Naive thymus-derived CD4-positive, alpha-beta T cell (primary cell): ENCODE data around the gene PTPN4. TPM values are rescaled to one million over a fixed set of nuclear protein-coding genes. Genes with fewer than 3 reads are reported as not detected.

Source experiments
- ATAC-seq: fragments of 150-1000 bp; cut with Tn5 transposase; 2 replicates; pipeline ENCODE4 v1.10.0; 2021; ENCODE audit warnings: mild to moderate bottlenecking, moderate library complexity
- CTCF ChIA-PET: fragments of 350-600 bp; sonication (Branson Sonifier 250); formaldehyde crosslinking; loops from one replicate; lab custom pipeline; 2021; ENCODE audit warnings: antibody characterized with exemption; lab: Charles Lee
- POLR2A ChIA-PET: fragments of 350-600 bp; sonication (Branson Sonifier 250); formaldehyde crosslinking; loops from one replicate; lab custom pipeline; 2021; ENCODE audit warnings: antibody characterized with exemption, inconsistent platforms; lab: Charles Lee
- DNase-seq, 9 donors: peaks; one replicate each; pipeline versions ENCODE4 v3.0.0 to v3.0.0-alpha.2; 2020 to 2022; ENCODE audit warnings: mixed read lengths in 1 of 9
- H3K27ac ChIP-seq: one replicate; pipeline ENCODE4 v1.7.0; 2013; ENCODE audit warnings: mild to moderate bottlenecking, low read depth, low read length, moderate library complexity
- H3K27me3 ChIP-seq, 2 donors: one replicate each; pipeline ENCODE4 v1.7.0; 2013; ENCODE audit warnings: low read length in 2 of 2, mild to moderate bottlenecking in 2 of 2, moderate library complexity in 2 of 2; ENCODE audit not compliant: control insufficient read depth in 2 of 2, insufficient read depth in 2 of 2
- H3K36me3 ChIP-seq, 3 experiments: 1 replicate in 2 of 3; 2 replicates in 1 of 3; pipeline ENCODE4 v1.7.0; 2013; ENCODE audit warnings: low read length in 3 of 3, mild to moderate bottlenecking in 3 of 3, moderate library complexity in 1 of 3; ENCODE audit not compliant: insufficient read depth in 3 of 3, control insufficient read depth in 2 of 3
- H3K4me1 ChIP-seq, 2 donors: one replicate each; pipeline ENCODE4 v1.7.0; 2013; ENCODE audit warnings: low read length in 2 of 2, mild to moderate bottlenecking in 2 of 2, moderate library complexity in 1 of 2; ENCODE audit not compliant: control insufficient read depth in 2 of 2, insufficient read depth in 2 of 2
- H3K4me3 ChIP-seq: 2 replicates; pipeline ENCODE4 v1.7.0; 2013; ENCODE audit warnings: mild to moderate bottlenecking, low read length
- H3K9me3 ChIP-seq, 3 experiments: 1 replicate in 2 of 3; 2 replicates in 1 of 3; pipeline ENCODE4 v1.7.0; 2013; ENCODE audit warnings: low read length in 3 of 3; ENCODE audit not compliant: control insufficient read depth in 2 of 3
- H3K27ac Mint-ChIP-seq, 9 donors: one replicate each; pipeline ENCODE4 v1.8.0; 2020 to 2022; ENCODE audit warnings: mixed read lengths in 9 of 9, mild to moderate bottlenecking in 8 of 9, moderate library complexity in 5 of 9, inconsistent platforms in 2 of 9
- H3K27me3 Mint-ChIP-seq, 5 donors: one replicate each; pipeline ENCODE4 v1.8.0; 2021 to 2022; ENCODE audit warnings: mixed read lengths in 5 of 5, mild to moderate bottlenecking in 1 of 5
- H3K36me3 Mint-ChIP-seq, 5 donors: one replicate each; pipeline ENCODE4 v1.8.0; 2020 to 2022; ENCODE audit warnings: mixed read lengths in 5 of 5, mild to moderate bottlenecking in 3 of 5, inconsistent platforms in 1 of 5
- H3K4me1 Mint-ChIP-seq, 7 donors: one replicate each; pipeline ENCODE4 v1.8.0; 2020 to 2022; ENCODE audit warnings: mixed read lengths in 7 of 7, mild to moderate bottlenecking in 3 of 7, inconsistent platforms in 1 of 7
- H3K4me3 Mint-ChIP-seq, 10 donors: one replicate each; pipeline ENCODE4 v1.8.0; 2020 to 2022; ENCODE audit warnings: mild to moderate bottlenecking in 10 of 10, mixed read lengths in 10 of 10, moderate library complexity in 6 of 10, inconsistent platforms in 2 of 10
- H3K9me3 Mint-ChIP-seq, 11 donors: one replicate each; pipeline ENCODE4 v1.8.0; 2020 to 2022; ENCODE audit warnings: mixed read lengths in 11 of 11, mild to moderate bottlenecking in 4 of 11, inconsistent platforms in 1 of 11, moderate library complexity in 1 of 11
- intact Hi-C, 2 donors: fragments of 100-400 bp; cut with micrococcal nuclease; formaldehyde crosslinking; loops; one replicate each; pipeline ENCODE4 v1.15.1; 2023
- polyA plus RNA-seq, 2 donors: library from polyadenylated mRNA; unstranded; fragments of 300-500 nt; fragmentation: Illumina TruSeq; gene quantifications; one replicate each; pipeline ENCODE4 v1.2.3, GENCODE V29; 2021
- total RNA-seq, 6 experiments: library from RNA in 5 of 6; stranded (reverse) in 5 of 6; gene quantifications; 1 replicate in 5 of 6; 2 replicates in 1 of 6; pipeline ENCODE4 v1.2.3 and lab custom pipeline; 2021 to 2026

Gene PTPN4
- total and polyA plus RNA-seq, 7 experiments from 2014 or later = 48.9 to 122 (median 76.7) TPM

DNA sequence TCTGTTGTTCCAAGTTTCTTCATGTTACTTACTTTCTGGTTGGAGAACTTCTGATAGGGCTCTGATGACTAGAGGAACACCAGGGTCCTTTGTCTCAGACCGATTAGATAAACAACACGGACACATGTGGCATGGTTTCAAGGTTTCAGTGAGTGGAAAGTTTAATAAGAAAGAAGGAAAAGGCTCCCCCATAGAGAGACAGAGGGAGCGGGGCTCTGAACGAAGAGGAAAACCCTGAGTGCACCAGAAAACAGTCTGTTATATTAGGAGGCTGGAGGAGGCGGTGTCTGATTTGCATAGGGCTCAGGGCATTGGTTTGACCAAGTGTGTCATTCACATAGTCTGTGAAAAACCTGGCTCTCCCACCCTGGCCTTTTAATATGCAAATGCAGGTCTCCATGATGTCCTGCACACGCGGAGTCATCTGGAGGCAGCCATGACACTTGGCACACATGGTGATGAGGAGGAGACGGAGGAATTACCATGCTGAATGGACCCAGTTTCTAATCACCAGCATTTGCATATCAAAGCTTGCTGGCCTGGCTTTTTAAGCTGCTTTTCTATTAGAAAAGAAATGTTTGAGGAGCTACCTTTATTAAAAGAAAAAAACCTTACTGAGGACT lies 94.2 kb downstream of the PTPN4 start:
- H3K27me3 Mint-ChIP-seq = no peaks in the 10 kb centered on the region
- H3K36me3 Mint-ChIP-seq = peaks cover 37 to 65% (median 62%) of the 10 kb centered on the region in 5 donors
- H3K9me3 Mint-ChIP-seq = peaks cover 3 to 52% (median 30%) of the 10 kb centered on the region in 11 donors
- ChIA-PET POLR2A (no interaction called here), CTCF (no interaction called here)
- intact Hi-C loops = loop anchor here in 1 of 2 donors (2.0 kb wide), 1 partner anchor 13 kb away; no protein-coding TSS in a partner anchor
- no peak for ATAC-seq
- no peak overlapping the region for H3K27ac Mint-ChIP-seq
- Histone ChIP-seq H3K27ac (no peak overlapping the region), H3K4me3 (no peak overlapping the region), H3K27me3 (no peaks in the 10 kb centered on the region), H3K4me1 (peaks cover 5 to 6% of the 10 kb centered on the region in 2 donors), H3K9me3 (peaks cover 0 to 29% (median 20%) of the 10 kb centered on the region in 3 experiments), H3K36me3 (peaks cover 0 to 9% (median 0%) of the 10 kb centered on the region in 3 experiments)
- peaks cover 12 to 70% (median 59%) of the 10 kb centered on the region in 7 donors for H3K4me1 Mint-ChIP-seq
- DNase-seq = no peak
- H3K4me3 Mint-ChIP-seq = no peak overlapping the region

DNA sequence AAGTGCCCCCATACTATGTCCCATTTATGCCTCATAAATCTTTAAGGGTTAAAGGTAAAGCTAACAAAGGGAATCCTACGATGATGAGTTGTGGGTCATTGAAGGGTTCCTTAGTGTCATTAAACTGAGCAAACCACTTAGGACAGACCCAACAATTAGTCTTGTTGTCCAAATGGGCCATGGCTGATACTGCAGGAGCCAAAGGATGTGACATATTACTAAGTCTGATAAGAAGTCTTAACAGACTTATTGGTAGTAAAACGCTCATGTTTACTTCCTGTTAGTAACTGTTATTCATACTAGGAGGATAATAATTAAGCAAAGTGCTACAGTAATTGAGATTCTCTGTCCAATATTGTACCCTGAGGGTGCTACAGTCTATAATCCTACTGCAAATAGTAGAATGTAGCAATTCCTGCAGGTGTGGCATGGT lies 96.8 kb downstream of the PTPN4 start:
- Histone ChIP-seq H3K36me3 (peaks cover 0 to under 1% (median 0%) of the 10 kb centered on the region in 3 experiments), H3K9me3 (peaks cover 0 to 15% (median 15%) of the 10 kb centered on the region in 3 experiments), H3K4me1 (peaks cover 6 to 15% of the 10 kb centered on the region in 2 donors), H3K4me3 (no peak overlapping the region), H3K27ac (no peak overlapping the region), H3K27me3 (no peaks in the 10 kb centered on the region)
- POLR2A ChIA-PET = no interaction called here
- Mint-ChIP-seq H3K36me3 (peaks cover 17 to 43% (median 40%) of the 10 kb centered on the region in 5 donors), H3K4me3 (peak overlapping the region in 2 of 10 donors; percentile 4 to 27), H3K9me3 (peaks cover 0 to 27% (median 15%) of the 10 kb centered on the region in 11 donors), H3K4me1 (peaks cover 25 to 72% (median 66%) of the 10 kb centered on the region in 7 donors), H3K27ac (no peak overlapping the region), H3K27me3 (no peaks in the 10 kb centered on the region)
- CTCF ChIA-PET = no interaction called here
- intact Hi-C loops = no loop called here
- ATAC-seq = no peak
- DNase-seq = no peak

DNA sequence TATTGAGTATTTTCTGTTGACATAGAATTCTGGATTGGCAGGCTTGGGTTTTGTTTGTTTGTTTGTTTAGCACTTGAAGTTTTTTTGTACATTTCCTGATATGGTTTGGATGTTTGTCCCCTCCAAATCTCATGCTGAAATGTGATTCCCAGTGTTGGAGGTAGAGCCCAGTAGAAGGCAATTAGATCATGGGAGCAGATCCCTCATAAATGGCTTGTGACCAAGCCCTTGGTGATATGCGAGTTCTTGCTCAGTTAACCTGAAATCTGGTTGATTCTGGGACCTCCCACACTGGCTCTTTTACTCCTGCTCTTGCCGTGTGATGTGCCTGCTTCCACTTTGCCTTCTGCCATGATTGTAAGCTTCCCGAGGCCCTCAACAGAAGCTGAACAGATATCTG lies 98.0 kb downstream of the PTPN4 start:
- intact Hi-C loops = no loop called here
- Mint-ChIP-seq H3K36me3 (peaks cover 13 to 38% (median 37%) of the 10 kb centered on the region in 5 donors), H3K4me3 (peak overlapping the region in 3 of 10 donors; percentile 19 to 22 (median 22)), H3K4me1 (peaks cover 33 to 79% (median 76%) of the 10 kb centered on the region in 7 donors), H3K27ac (peak overlapping the region in 1 of 9 donors; percentile 37), H3K9me3 (peaks cover 0 to 14% (median 6%) of the 10 kb centered on the region in 11 donors), H3K27me3 (no peaks in the 10 kb centered on the region)
- POLR2A ChIA-PET = no interaction called here
- ATAC-seq (no peak), DNase-seq (no peak)
- Histone ChIP-seq H3K36me3 (no peaks in the 10 kb centered on the region), H3K4me1 (peaks cover 12 to 21% of the 10 kb centered on the region in 2 donors), H3K27ac (no peak overlapping the region), H3K4me3 (no peak overlapping the region), H3K9me3 (peaks cover 0 to 5% (median 4%) of the 10 kb centered on the region in 3 experiments), H3K27me3 (no peaks in the 10 kb centered on the region)
- CTCF ChIA-PET = no interaction called here

DNA sequence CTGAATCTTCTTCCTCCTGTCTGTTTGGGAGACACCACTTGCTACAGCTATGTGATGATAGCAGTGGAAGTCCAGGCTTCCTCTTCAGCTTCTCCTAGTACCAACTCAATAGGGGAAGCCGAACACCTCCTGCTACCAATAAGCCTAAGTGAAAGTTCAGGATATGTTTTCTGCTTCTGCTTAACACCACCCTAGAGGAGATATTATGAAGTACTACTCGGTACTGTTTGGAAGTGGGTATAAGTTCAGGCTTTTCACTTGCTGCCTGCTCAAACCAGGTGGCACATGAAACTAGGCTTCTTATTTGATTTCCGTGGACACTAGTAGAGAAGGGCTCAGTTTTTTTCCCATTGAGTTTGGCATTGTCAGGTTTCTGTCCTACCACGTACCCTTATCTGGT lies 99.8 kb downstream of the PTPN4 start:
- no peaks in the 10 kb centered on the region for H3K27me3 Mint-ChIP-seq
- Histone ChIP-seq H3K27ac (no peak overlapping the region), H3K4me1 (peaks cover 20 to 21% of the 10 kb centered on the region in 2 donors), H3K9me3 (no peaks in the 10 kb centered on the region), H3K4me3 (no peak overlapping the region), H3K36me3 (no peaks in the 10 kb centered on the region), H3K27me3 (no peaks in the 10 kb centered on the region)
- peaks cover 0 to under 1% (median 0%) of the 10 kb centered on the region in 11 donors for H3K9me3 Mint-ChIP-seq
- ATAC-seq (no peak), DNase-seq (no peak)
- ChIA-PET CTCF (interaction anchor here (0.5 kb wide), 1 partner anchor 454 kb away, joined by 3 read pairs; no protein-coding TSS in a partner anchor), POLR2A (no interaction called here)
- peak overlapping the region in 4 of 10 donors; percentile 2 to 20 (median 8) for H3K4me3 Mint-ChIP-seq
- intact Hi-C loops = no loop called here
- peaks cover 15 to 40% (median 32%) of the 10 kb centered on the region in 5 donors for H3K36me3 Mint-ChIP-seq
- H3K27ac Mint-ChIP-seq = peak overlapping the region in 1 of 9 donors; percentile 13
- peaks cover 37 to 86% (median 80%) of the 10 kb centered on the region in 7 donors for H3K4me1 Mint-ChIP-seq

DNA sequence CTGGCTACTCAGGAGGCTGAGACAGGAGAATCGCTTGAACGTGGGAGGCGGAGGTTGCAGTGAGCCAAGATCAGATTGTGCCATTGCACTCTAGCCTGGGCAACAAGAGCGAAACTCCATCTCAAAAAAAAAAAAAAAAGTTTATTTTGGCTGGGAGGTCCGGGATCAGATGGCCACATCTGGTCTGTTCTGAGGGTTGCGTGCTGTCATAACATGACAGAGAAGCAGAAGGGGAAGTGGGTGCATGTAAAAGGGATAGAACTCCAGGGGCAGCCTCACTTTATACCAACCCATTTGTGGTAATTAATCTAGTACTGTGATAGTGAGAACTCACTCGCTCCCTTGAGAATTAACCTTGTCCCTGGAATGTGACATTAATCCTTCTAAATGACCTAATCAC lies 101.2 kb downstream of the PTPN4 start:
- Mint-ChIP-seq H3K9me3 (no peaks in the 10 kb centered on the region), H3K27ac (peak overlapping the region in 1 of 9 donors; percentile 79), H3K36me3 (peaks cover 12 to 39% (median 26%) of the 10 kb centered on the region in 5 donors), H3K4me1 (peaks cover 40 to 87% (median 80%) of the 10 kb centered on the region in 7 donors), H3K27me3 (no peaks in the 10 kb centered on the region), H3K4me3 (peak overlapping the region in 2 of 10 donors; percentile 26 to 36)
- Histone ChIP-seq H3K27ac (no peak overlapping the region), H3K4me3 (no peak overlapping the region), H3K4me1 (peaks cover 20 to 21% of the 10 kb centered on the region in 2 donors), H3K9me3 (no peaks in the 10 kb centered on the region), H3K36me3 (no peaks in the 10 kb centered on the region), H3K27me3 (no peaks in the 10 kb centered on the region)
- ChIA-PET CTCF (no interaction called here), POLR2A (no interaction called here)
- DNase-seq (no peak), ATAC-seq (no peak)
- intact Hi-C loops = no loop called here

DNA sequence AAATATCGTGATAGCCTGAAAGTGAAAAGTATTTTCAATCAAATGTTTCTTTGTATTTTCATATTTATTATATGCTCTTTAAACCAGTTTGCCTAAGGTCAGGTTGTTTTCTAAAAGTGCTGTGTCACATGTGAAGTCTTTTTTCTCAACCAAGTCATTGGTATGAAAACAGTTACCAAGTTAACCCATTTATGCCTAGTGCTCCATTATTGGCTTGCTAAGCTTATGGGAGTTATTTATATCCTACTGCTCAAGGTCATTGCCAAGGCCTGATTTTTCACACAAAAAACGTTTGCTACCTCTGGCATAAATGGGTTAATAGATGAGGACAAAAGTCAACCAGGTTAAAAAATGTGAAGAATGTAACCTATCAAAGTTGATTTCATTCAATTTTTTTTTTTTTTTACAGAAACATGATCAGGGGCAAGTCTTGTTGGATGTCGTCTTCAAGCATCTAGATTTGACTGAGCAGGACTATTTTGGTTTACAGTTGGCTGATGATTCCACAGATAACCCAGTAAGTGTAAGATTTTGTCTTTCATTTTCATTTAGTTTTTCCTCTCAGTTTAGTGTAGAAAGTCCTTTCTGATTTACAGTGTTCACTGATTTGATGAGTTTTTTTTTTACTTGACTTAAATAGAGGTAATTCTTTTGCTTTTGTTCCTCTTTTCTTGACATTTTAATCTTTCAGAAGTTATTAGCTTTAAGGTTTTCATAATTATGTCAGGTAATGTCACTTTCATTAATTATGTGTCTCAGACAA lies 102.6 kb downstream of the PTPN4 start:
- Mint-ChIP-seq H3K27me3 (no peaks in the 10 kb centered on the region), H3K9me3 (no peaks in the 10 kb centered on the region), H3K4me3 (peak overlapping the region in 2 of 10 donors; percentile 36 to 55), H3K27ac (peak overlapping the region in 2 of 9 donors; percentile 37 to 79), H3K4me1 (peaks cover 36 to 91% (median 84%) of the 10 kb centered on the region in 7 donors), H3K36me3 (peaks cover 12 to 48% (median 34%) of the 10 kb centered on the region in 5 donors)
- CTCF ChIA-PET = interaction anchor here (0.7 kb wide), 1 partner anchor 421 kb away, joined by 3 read pairs; no protein-coding TSS in a partner anchor
- Histone ChIP-seq H3K4me3 (no peak overlapping the region), H3K36me3 (no peaks in the 10 kb centered on the region), H3K27ac (no peak overlapping the region), H3K4me1 (peaks cover 14 to 15% of the 10 kb centered on the region in 2 donors), H3K27me3 (no peaks in the 10 kb centered on the region), H3K9me3 (no peaks in the 10 kb centered on the region)
- ATAC-seq (no peak), DNase-seq (no peak)
- intact Hi-C loops = loop anchor here (1.0 to 2.0 kb wide), 4 partner anchors 14 to 103 kb away; partner anchors contain the start of gene PTPN4 (in 1 of the 2)
- POLR2A ChIA-PET = no interaction called here
